Activated T-cell treated with anti-CD3 and anti-CD28 coated beads for 48 hours (primary cell): ENCODE results near the gene FBXO9.

Experiments used
- DNase-seq: peaks from one replicate; pipeline ENCODE4 v3.0.0-alpha.2; 2020; ENCODE audit warnings: low read depth

FBXO9 gene

GRCh38 chr6:53095270-53095669 lies 30.1 kb downstream of the FBXO9 start:
- DNase-seq, result no peak

GRCh38 chr6:53095716-53096115 lies 30.5 kb downstream of the FBXO9 start:
- DNase-seq, result no peak

DNA sequence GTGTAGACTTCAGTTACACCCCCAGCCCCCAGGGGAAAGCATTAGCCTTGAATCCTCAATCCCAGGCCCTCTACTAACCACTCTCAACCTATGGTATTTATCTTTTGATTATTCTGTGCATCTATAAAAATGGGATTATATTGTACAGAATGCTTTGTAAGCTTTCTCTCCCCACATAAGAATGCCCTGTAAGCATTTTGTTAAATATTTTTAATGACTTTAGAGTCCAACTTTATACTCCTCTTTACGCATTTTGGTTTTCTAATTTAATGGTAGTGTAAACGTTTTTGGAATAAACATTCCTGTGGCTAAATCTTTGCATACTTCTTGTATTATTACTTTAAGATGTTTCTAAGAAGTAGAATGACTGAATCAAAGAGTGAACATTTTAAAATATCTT lies 35.4 kb downstream of the FBXO9 start:
- no peak for DNase-seq

- DNase-seq, result no peak
Observed at GRCh38 chr6:53101006-53101405, 35.8 kb downstream of the FBXO9 start.

- no peak for DNase-seq
Observed at GRCh38 chr6:53103993-53104675, 38.9 kb downstream of the FBXO9 start.

GRCh38 chr6:53104916-53105315 lies 39.7 kb downstream of the FBXO9 start:
- DNase-seq, result no peak

DNA sequence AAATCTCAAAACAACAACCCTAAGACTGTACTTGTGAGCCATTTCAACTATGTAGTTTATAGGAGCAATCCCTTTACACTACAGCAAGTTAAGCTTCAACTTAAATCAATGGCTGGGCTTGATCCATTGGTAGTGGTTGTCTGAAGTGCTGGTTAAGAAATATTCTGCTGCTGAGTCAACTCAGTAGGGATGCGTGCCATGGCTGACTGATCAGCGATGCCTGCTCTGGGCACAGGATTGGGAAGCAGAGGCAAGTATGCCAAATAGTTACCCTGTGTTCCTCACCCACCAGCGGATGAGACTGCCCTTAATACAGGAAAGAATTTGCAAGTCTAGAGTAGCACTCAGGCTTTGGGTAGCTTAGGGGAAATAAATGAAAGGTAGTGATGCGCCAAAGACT lies 41.9 kb downstream of the FBXO9 start:
- DNase-seq, result no peak

- DNase-seq, result no peak
Observed at GRCh38 chr6:53109612-53110011, 44.4 kb downstream of the FBXO9 start.

DNA sequence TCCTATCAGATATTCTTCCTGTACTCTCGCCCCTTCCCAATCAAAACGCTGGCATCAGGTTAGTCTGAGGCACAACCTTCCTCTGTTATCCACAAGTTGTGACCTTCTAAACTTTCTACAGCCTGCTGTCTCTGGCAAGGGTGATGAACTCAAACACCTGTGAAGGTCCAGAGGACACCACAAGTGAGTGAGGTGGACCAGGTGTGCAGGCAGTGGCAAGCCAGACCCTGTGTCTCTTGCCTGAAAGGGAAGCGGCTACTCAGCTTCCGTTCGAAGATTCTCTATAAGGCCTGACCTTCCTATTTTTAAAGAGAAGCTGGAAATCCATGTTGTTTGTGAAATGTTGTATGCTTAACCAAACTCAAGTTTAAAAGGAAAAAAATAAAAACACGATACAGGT lies 46.7 kb downstream of the FBXO9 start:
- DNase-seq, result no peak

GRCh38 chr6:53112404-53112803 lies 47.2 kb downstream of the FBXO9 start:
- DNase-seq, result no peak

GRCh38 chr6:53112871-53113270 lies 47.7 kb downstream of the FBXO9 start:
- no peak for DNase-seq

- no peak for DNase-seq
Observed at GRCh38 chr6:53113742-53114141, 48.5 kb downstream of the FBXO9 start.

GRCh38 chr6:53115113-53115512 lies 49.9 kb downstream of the FBXO9 start:
- no peak for DNase-seq

GRCh38 chr6:53115741-53116140 lies 50.5 kb downstream of the FBXO9 start:
- no peak for DNase-seq

DNA sequence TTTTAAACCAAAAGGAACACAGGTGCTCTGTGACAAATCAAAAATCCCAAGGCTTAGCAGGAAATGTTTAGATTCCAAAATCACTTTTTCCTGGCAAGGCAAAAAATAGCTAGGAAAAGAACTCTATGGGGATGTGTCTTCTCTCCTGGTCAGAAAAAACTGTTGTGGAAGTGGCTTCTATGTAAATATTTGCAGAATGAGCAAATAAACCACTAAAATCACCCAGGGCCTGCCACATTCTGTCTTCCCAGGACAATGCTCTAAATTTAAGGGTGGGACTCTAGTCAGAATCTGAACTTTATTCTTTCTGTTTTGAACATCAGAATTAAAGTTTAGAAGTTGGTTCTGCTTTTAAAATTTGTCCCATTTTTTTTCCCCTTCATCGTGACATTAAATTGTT lies 54.1 kb downstream of the FBXO9 start:
- DNase-seq, result no peak

- no peak for DNase-seq
Observed at GRCh38 chr6:53119772-53120409, 54.7 kb downstream of the FBXO9 start.

DNA sequence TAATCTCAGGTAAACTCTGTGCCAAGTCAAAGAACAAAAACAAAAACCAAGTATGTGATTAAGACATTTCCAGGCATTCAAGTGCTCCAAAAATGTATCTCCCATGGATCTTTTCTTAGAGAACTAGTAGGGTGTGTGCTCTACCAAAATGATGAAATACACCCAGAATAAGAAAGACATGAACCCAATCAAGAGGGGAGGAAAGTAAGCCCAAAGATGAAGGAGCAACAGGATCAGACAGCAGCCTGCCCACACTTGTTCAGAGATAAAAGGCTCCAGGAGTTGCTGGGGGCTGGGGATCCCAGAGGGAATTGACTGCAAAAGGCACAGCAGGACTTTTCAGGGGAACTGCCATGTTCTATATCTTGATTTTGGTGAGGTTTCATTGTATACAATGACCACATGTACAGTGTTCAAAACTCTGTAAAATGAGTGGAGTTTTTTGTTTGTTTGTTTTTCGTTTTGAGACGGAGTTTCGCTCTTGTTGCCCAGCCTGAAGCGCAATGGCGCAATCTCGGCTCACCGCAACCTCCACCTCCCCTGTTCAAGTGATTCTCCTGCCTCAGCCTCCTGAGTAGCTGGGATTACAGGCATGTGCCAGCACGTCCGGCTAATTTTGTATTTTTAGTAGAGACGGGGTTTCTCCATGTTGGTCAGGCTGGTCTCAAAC lies 59.1 kb downstream of the FBXO9 start:
- DNase-seq, result no peak

DNA sequence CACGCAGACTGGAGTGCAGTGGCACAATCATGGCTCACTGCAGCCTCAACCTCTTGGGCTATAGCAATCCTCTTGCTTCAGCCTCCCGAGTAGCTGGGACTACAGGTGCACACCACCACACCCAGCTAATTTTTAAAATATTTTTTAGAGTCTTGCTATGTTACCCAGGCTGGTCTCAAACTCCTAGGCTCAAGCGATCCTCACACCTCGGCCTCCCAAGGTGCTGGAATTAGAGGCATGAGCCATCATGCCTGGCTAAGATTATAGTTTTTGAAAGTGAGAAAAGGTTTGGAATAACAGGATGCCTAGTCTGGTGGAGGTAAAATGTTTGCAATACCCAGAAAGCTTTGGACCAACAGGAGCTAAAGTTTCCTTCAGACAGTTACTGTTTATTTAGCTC lies 60.1 kb downstream of the FBXO9 start:
- no peak for DNase-seq

- no peak for DNase-seq
Observed at GRCh38 chr6:53128842-53129241, 63.6 kb downstream of the FBXO9 start.

DNA sequence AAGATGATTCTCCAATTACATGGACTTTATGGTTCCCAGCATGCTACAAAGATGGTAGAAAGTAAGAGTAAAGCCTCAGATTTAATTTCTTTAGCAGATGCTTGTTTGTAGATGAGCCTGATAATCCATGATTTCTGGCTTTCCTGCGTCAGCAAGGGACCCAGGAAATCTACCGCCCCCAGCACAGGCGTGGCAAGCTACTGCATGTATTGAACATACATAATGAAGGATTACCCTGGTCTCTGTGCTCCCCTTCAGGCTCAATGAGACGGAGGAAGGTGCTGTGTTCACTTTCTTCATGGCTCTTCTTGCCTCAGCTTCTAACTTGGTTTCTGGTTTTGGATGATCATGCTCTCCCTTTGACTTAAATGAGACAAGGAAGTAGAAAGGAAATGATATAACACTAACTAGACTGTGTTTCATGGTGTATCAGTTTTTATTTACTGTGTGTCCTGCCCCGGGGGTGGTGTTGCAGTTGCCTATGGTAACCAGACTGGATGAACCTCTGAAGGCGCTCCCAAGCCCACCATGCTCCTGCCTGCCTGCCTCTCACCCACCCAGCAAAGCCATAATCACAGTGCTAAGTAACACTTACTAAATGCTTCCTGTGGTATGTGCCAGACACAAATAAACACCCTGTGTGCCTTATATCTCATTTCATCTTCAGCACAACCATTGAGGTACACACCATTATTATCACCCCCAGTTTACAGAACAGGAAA lies 65.5 kb downstream of the FBXO9 start:
- no peak for DNase-seq

GRCh38 chr6:53133961-53134360 lies 68.8 kb downstream of the FBXO9 start:
- DNase-seq, result no peak

GRCh38 chr6:53134601-53135235 lies 69.5 kb downstream of the FBXO9 start:
- no peak for DNase-seq
